ENCODE data around the gene RPRML.

- TF ChIP-seq CTCF (IDR thresholded peaks at IDR 0.05) (no peak), MYBL2 (CRISPR knock-in tag; IDR thresholded peaks at IDR 0.05) (no peak), ESRRA (CRISPR knock-in tag; IDR thresholded peaks at IDR 0.05; ENCODE audit: borderline replicate concordance) (no peak), NFE2L1 (CRISPR knock-in tag; IDR thresholded peaks at IDR 0.05) (no peak), ATF6 (CRISPR knock-in tag; IDR thresholded peaks at IDR 0.05) (no peak), ETV6 (CRISPR knock-in tag; IDR thresholded peaks at IDR 0.05) (no peak), ZSCAN18 (CRISPR knock-in tag; IDR thresholded peaks at IDR 0.05) (no peak), AFF4 (CRISPR knock-in tag; IDR thresholded peaks at IDR 0.05; ENCODE audit: borderline replicate concordance) (no peak), USF2 (CRISPR knock-in tag; IDR thresholded peaks at IDR 0.05) (no peak)
Observed at GRCh38 chr17:46982577-46982976, 3.5 kb upstream of the RPRML start.

Data from WTC11 (cell line).